22Rv1 (cell line): ENCODE results near the gene RALGPS1.

Experiments used
- ZFX ChIP-seq: fragments of 450-650 bp; IDR thresholded peaks from 2 replicates; pipeline ENCODE4 v1.6.1; 2017; ENCODE audit warnings: antibody characterized with exemption, borderline replicate concordance
- TF ChIP-seq, protein P1 (sequence below): fragments of 450-650 bp; IDR thresholded peaks from 2 replicates; pipeline ENCODE4 v1.5.1; 2017; ENCODE audit warnings: mild to moderate bottlenecking

DNA sequence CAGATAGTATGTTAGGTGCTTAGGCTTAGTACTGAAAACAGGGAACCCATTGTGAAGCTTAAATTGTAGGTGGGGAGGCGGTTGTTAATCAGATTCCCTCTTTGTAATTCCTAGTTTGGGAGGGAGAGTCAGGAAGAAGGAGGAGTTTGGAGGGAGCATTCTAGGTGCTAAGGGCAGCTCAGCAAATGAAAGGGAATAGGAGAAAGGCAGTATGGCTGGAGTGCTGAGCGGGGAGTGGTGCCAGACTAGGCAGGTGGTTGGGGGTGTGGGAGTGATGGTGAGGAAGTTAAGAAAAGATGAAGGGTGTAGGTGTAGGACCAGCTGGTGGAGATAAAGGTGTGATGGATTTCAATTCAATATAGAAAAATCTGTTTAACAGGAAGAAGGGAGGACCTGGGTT lies 338.9 kb downstream of the RALGPS1 start:
- TF ChIP-seq, protein P1, sequence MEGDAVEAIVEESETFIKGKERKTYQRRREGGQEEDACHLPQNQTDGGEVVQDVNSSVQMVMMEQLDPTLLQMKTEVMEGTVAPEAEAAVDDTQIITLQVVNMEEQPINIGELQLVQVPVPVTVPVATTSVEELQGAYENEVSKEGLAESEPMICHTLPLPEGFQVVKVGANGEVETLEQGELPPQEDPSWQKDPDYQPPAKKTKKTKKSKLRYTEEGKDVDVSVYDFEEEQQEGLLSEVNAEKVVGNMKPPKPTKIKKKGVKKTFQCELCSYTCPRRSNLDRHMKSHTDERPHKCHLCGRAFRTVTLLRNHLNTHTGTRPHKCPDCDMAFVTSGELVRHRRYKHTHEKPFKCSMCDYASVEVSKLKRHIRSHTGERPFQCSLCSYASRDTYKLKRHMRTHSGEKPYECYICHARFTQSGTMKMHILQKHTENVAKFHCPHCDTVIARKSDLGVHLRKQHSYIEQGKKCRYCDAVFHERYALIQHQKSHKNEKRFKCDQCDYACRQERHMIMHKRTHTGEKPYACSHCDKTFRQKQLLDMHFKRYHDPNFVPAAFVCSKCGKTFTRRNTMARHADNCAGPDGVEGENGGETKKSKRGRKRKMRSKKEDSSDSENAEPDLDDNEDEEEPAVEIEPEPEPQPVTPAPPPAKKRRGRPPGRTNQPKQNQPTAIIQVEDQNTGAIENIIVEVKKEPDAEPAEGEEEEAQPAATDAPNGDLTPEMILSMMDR = no peak
- TF ChIP-seq ZFX = no peak
